Thyroid gland (tissue), 4 donors: ENCODE data around the gene ALG10B. TPM values are rescaled to one million over a fixed set of nuclear protein-coding genes. Genes with fewer than 3 reads are reported as not detected.

ENCODE experiments used
- DNase-seq, 2 donors: peaks; one replicate each; pipeline ENCODE4 v3.0.0-alpha.2; 2019
- H3K27ac ChIP-seq, 3 donors: fragments of 200-600 bp; sonication (generic); 1 replicate in 2 of 3; 2 replicates in 1 of 3; pipeline ENCODE4 v1.5.1; 2016 to 2019; ENCODE audit warnings: mild to moderate bottlenecking in 1 of 3, moderate library complexity in 1 of 3
- H3K27me3 ChIP-seq: fragments of 200-600 bp; sonication (generic); one replicate; pipeline ENCODE4 v1.5.1; 2019
- H3K36me3 ChIP-seq, 2 donors: fragments of 200-600 bp; sonication (generic); one replicate each; pipeline ENCODE4 v1.5.1; 2016 to 2019
- H3K4me1 ChIP-seq, 2 donors: fragments of 200-600 bp; sonication (generic); one replicate each; pipeline ENCODE4 v1.5.1; 2017 to 2019
- H3K4me3 ChIP-seq, 3 donors: fragments of 200-600 bp; sonication (generic); replicated peaks in 1 of 3; 1 replicate in 2 of 3; 2 replicates in 1 of 3; pipeline ENCODE4 v1.5.1; 2016; ENCODE audit warnings: mild to moderate bottlenecking in 1 of 3
- H3K9me3 ChIP-seq: fragments of 200-600 bp; sonication (generic); one replicate; pipeline ENCODE4 v1.5.1; 2017
- POLR2A ChIP-seq, 2 donors: fragments of 450-650 bp; IDR thresholded peaks; one replicate each; pipeline ENCODE4 v1.6.1; 2017; ENCODE audit warnings: antibody characterized with exemption in 2 of 2, mild to moderate bottlenecking in 2 of 2, moderate library complexity in 1 of 2
- intact Hi-C: fragments of 100-400 bp; cut with DNase I; formaldehyde crosslinking; loops from one replicate; pipeline ENCODE4 v1.15.1; 2023
- small RNA-seq: library from RNA; depleted of rRNA; stranded (forward); fragments of <200 nt; gene quantifications from one replicate; pipeline ENCODE3, GENCODE V24; 2016
- total RNA-seq, 4 donors: library from RNA; depleted of rRNA; stranded (reverse); fragments of >200 nt; gene quantifications; one replicate each; pipeline ENCODE4 v1.2.3, GENCODE V29; 2016
- TF ChIP-seq, protein P1 (sequence below), 6 experiments: fragments of 200-600 bp in 3 of 6; fragments of 450-650 bp in 3 of 6; sonication (generic) in 3 of 6; IDR thresholded peaks; one replicate each; pipeline ENCODE4 v1.5.1; 2016 to 2019; ENCODE audit warnings: antibody characterized with exemption in 6 of 6, mild to moderate bottlenecking in 2 of 6, inconsistent platforms in 1 of 6, moderate library complexity in 1 of 6

ALG10B gene
- total RNA-seq, 4 donors from 2014 or later, result 5.7 to 18.8 (median 9.1) TPM

DNA sequence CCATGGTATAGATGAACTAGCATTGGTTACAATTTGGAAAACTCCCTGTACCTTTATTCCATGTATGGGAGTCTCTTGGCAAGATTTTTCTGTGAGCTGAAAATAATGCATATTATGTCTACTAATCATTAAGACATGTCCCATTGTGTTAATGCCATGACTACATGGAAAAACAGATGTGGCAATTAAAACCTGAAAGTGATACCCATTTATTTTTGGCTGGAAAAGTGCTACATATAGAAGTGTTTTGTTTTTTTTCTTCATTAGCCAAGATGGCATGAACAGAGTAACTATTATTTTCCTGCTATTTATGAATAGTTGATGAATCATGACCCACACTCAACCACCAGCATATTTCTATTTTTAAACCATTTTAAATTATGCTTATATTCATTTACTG lies 58.2 kb downstream of the ALG10B start:
- no peak overlapping the region for H3K4me3 ChIP-seq
- no peaks in the 10 kb centered on the region for H3K9me3 ChIP-seq
- H3K4me1 ChIP-seq, result no peaks in the 10 kb centered on the region
- DNase-seq, result no peak
- no peak overlapping the region for H3K27ac ChIP-seq
- intact Hi-C loops, result no loop called here
- no peak for TF ChIP-seq POLR2A (IDR thresholded peaks at IDR 0.05)
- TF ChIP-seq, protein P1, sequence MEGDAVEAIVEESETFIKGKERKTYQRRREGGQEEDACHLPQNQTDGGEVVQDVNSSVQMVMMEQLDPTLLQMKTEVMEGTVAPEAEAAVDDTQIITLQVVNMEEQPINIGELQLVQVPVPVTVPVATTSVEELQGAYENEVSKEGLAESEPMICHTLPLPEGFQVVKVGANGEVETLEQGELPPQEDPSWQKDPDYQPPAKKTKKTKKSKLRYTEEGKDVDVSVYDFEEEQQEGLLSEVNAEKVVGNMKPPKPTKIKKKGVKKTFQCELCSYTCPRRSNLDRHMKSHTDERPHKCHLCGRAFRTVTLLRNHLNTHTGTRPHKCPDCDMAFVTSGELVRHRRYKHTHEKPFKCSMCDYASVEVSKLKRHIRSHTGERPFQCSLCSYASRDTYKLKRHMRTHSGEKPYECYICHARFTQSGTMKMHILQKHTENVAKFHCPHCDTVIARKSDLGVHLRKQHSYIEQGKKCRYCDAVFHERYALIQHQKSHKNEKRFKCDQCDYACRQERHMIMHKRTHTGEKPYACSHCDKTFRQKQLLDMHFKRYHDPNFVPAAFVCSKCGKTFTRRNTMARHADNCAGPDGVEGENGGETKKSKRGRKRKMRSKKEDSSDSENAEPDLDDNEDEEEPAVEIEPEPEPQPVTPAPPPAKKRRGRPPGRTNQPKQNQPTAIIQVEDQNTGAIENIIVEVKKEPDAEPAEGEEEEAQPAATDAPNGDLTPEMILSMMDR (IDR thresholded peaks at IDR 0.05), result no peak
- H3K36me3 ChIP-seq, result no peaks in the 10 kb centered on the region
- H3K27me3 ChIP-seq, result no peaks in the 10 kb centered on the region

Small RNA genes within 50 kb of the gene (small RNA-seq; reads per million reads assigned to genes)
- not detected for gene RF00019
